GM03348 (cell line): Measurements from ENCODE around the gene BCL6.

Experiments used
- DNase-seq: peaks from one replicate; pipeline ENCODE4 v3.0.0; 2012; ENCODE audit warnings: low spot score

BCL6 gene

GRCh38 chr3:187739094-187739560, 6.1 kb downstream of the BCL6 start:
- DNase-seq: no peak

GRCh38 chr3:187738331-187739093, 6.8 kb downstream of the BCL6 start:
- DNase-seq: peak; percentile 90

- DNase-seq: no peak
Measured at GRCh38 chr3:187738071-187738330, 7.3 kb downstream of the BCL6 start.

GRCh38 chr3:187737368-187738070, 7.7 kb downstream of the BCL6 start:
- peak; percentile 82 for DNase-seq

GRCh38 chr3:187737006-187737367, 8.3 kb downstream of the BCL6 start:
- no peak for DNase-seq

- DNase-seq: peak; percentile 34
Measured at GRCh38 chr3:187736418-187736871, 8.8 kb downstream of the BCL6 start.

- no peak for DNase-seq
Measured at GRCh38 chr3:187735837-187736236, 9.4 kb downstream of the BCL6 start.

GRCh38 chr3:187735383-187735782, 9.9 kb downstream of the BCL6 start:
- DNase-seq: no peak

GRCh38 chr3:187734841-187735240, 10.4 kb downstream of the BCL6 start:
- no peak for DNase-seq

- no peak for DNase-seq
Measured at GRCh38 chr3:187733371-187733770, 11.9 kb downstream of the BCL6 start.

- DNase-seq: no peak
Measured at GRCh38 chr3:187729598-187729997, 15.7 kb downstream of the BCL6 start.

GRCh38 chr3:187728940-187729583, 16.2 kb downstream of the BCL6 start:
- DNase-seq: no peak

GRCh38 chr3:187728248-187728647, 17.0 kb downstream of the BCL6 start:
- DNase-seq: no peak

- no peak for DNase-seq
Measured at GRCh38 chr3:187726564-187726963, 18.7 kb downstream of the BCL6 start.

GRCh38 chr3:187725653-187726370, 19.5 kb downstream of the BCL6 start:
- no peak for DNase-seq

GRCh38 chr3:187725224-187725623, 20.0 kb downstream of the BCL6 start:
- no peak for DNase-seq

GRCh38 chr3:187722206-187722612, 23.1 kb downstream of the BCL6 start:
- no peak for DNase-seq

GRCh38 chr3:187721055-187721454, 24.2 kb downstream of the BCL6 start:
- DNase-seq: no peak

- no peak for DNase-seq
Measured at GRCh38 chr3:187720337-187720670, 25.0 kb downstream of the BCL6 start.

- DNase-seq: no peak
Measured at GRCh38 chr3:187719628-187720336, 25.5 kb downstream of the BCL6 start.

- DNase-seq: no peak
Measured at GRCh38 chr3:187718802-187719201, 26.5 kb downstream of the BCL6 start.

- peak; percentile 56 for DNase-seq
Measured at GRCh38 chr3:187717572-187717971, 27.7 kb downstream of the BCL6 start.
